HG03135 (cell line): ENCODE results near the gene ZNF66.
A peak's percentile ranks its signal among the peaks of the same experiment; 100 is the strongest.
"Not testable (repeated sequence)": the region's sequence is repeated elsewhere in the genome, so short reads cannot be mapped to it uniquely, and the experiment has no call there.

Experiments
- ATAC-seq: cut with Tn5 transposase; IDR thresholded peaks from one replicate; pipeline ENCODE4 v1.9.1; 2021; ENCODE audit warnings: mild to moderate bottlenecking, moderate library complexity; ENCODE audit not compliant: unreplicated experiment

Gene ZNF66

GRCh38 chr19:20776083-20777076 lies at the start of gene ZNF66:
TSS of gene ZNF66 (plus strand) at chr19:20776304. CDS start at chr19:20776448, 144 bp downstream.
- peak; percentile 98 for ATAC-seq

- not testable (repeated sequence) for ATAC-seq
Measured at GRCh38 chr19:20750169-20750568, 25.9 kb upstream of the ZNF66 start.

DNA sequence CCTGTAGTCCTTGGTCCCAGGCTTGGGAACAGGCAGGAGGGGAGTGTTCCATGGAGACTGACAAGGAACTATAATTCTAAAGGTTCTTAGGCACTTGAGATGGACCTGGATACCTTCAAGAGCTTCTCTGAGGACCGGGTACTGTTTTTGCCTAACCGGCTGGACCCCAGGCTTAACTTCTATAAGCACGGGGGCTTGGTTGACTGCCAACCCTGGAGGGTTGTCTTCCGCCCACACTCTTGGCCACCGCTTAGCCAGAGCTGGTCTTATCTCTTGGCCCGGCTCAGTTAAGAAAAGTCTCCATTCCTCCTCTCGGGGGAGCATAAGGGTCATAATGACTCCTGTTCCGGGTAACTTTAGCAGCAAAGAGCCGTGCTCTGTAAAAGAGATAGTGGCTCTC lies 23.8 kb upstream of the ZNF66 start:
- not testable (repeated sequence) for ATAC-seq

- not testable (repeated sequence) for ATAC-seq
Measured at GRCh38 chr19:20769225-20769736, 6.8 kb upstream of the ZNF66 start.

GRCh38 chr19:20787786-20788185 lies 11.7 kb downstream of the ZNF66 start:
- ATAC-seq = no peak

- ATAC-seq = no peak
Measured at GRCh38 chr19:20791806-20792205, 15.7 kb downstream of the ZNF66 start.

GRCh38 chr19:20806311-20807262 lies 30.5 kb downstream of the ZNF66 start:
- ATAC-seq = not testable (repeated sequence)

DNA sequence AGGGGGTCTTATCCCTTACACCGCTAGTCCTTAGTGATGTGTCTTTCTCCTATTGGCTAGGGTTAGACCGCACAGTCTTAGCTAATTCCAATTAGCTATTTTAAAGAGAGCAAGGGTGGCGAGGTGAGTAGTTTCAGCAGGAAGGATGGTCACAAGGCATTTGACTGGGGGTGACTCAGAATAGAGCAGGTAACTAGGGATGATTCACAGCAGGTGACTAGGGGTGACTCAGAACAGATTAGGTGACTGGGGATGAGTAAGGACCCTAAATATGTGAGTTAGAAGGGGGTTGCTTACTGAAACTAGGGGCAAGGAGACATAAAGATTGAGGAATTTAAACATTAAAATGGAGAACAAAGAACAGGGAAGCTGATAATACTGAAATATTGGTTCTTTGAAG lies 64.3 kb downstream of the ZNF66 start:
- no peak for ATAC-seq
